HPDE6-E6E7 (cell line): ENCODE measurements around the gene APOBEC3G.
"Not testable (repeated sequence)": the region's sequence is repeated elsewhere in the genome, so short reads cannot be mapped to it uniquely, and the experiment has no call there.

Source experiments
- DNase-seq: peaks from one replicate; pipeline ENCODE4 v3.0.0; 2011; ENCODE audit warnings: missing footprints; ENCODE audit errors: extremely low spot score

APOBEC3G gene

GRCh38 chr22:39077026-39077840 is at the start of gene APOBEC3G:
APOBEC3G (plus strand) TSS chr22:39077275; CDS start chr22:39077362, 87 bp downstream.
- DNase-seq = not testable (repeated sequence)

- no peak for DNase-seq
These were observed 49.4 kb upstream of the APOBEC3G start for GRCh38 chr22:39027717-39028116.

- no peak for DNase-seq
These were observed 48.8 kb upstream of the APOBEC3G start for GRCh38 chr22:39028281-39028680.

- DNase-seq = no peak
These were observed 47.8 kb upstream of the APOBEC3G start for GRCh38 chr22:39029227-39029626.

- no peak for DNase-seq
These were observed 46.4 kb upstream of the APOBEC3G start for GRCh38 chr22:39030705-39031104.

GRCh38 chr22:39031434-39032295 is 45.4 kb upstream of the APOBEC3G start:
- DNase-seq = not testable (repeated sequence)

GRCh38 chr22:39037071-39037470 is 40.0 kb upstream of the APOBEC3G start:
- DNase-seq = not testable (repeated sequence)

GRCh38 chr22:39039306-39040126 is 37.6 kb upstream of the APOBEC3G start:
- DNase-seq = no peak

GRCh38 chr22:39040155-39040537 is 36.9 kb upstream of the APOBEC3G start:
- DNase-seq = not testable (repeated sequence)

- DNase-seq = not testable (repeated sequence)
These were observed 36.4 kb upstream of the APOBEC3G start, which contains the start of gene APOBEC3F for GRCh38 chr22:39040538-39041296. APOBEC3F (plus strand) TSS chr22:39040864; CDS start chr22:39040961, 97 bp downstream.

- no peak for DNase-seq
These were observed 35.2 kb upstream of the APOBEC3G start for GRCh38 chr22:39041908-39042307.

- not testable (repeated sequence) for DNase-seq
These were observed 34.0 kb upstream of the APOBEC3G start for GRCh38 chr22:39043063-39043462.

GRCh38 chr22:39045136-39045535 is 31.9 kb upstream of the APOBEC3G start:
- not testable (repeated sequence) for DNase-seq

- not testable (repeated sequence) for DNase-seq
These were observed 27.6 kb upstream of the APOBEC3G start for GRCh38 chr22:39049486-39049885.

GRCh38 chr22:39051844-39052495 is 25.1 kb upstream of the APOBEC3G start:
- DNase-seq = not testable (repeated sequence)

GRCh38 chr22:39055658-39056057 is 21.4 kb upstream of the APOBEC3G start:
- no peak for DNase-seq

GRCh38 chr22:39061290-39061689 is 15.8 kb upstream of the APOBEC3G start:
- not testable (repeated sequence) for DNase-seq

- not testable (repeated sequence) for DNase-seq
These were observed 15.1 kb upstream of the APOBEC3G start for GRCh38 chr22:39061951-39062350.

- DNase-seq = not testable (repeated sequence)
These were observed 13.2 kb upstream of the APOBEC3G start for GRCh38 chr22:39063904-39064303.
